GM18867 (cell line): Measurements from ENCODE around the gene GALNT12.

Experiments used
- ATAC-seq: cut with Tn5 transposase; IDR thresholded peaks from one replicate; pipeline ENCODE4 v1.9.1; 2021; ENCODE audit warnings: mild to moderate bottlenecking, moderate library complexity; ENCODE audit not compliant: unreplicated experiment

The GALNT12 gene

DNA sequence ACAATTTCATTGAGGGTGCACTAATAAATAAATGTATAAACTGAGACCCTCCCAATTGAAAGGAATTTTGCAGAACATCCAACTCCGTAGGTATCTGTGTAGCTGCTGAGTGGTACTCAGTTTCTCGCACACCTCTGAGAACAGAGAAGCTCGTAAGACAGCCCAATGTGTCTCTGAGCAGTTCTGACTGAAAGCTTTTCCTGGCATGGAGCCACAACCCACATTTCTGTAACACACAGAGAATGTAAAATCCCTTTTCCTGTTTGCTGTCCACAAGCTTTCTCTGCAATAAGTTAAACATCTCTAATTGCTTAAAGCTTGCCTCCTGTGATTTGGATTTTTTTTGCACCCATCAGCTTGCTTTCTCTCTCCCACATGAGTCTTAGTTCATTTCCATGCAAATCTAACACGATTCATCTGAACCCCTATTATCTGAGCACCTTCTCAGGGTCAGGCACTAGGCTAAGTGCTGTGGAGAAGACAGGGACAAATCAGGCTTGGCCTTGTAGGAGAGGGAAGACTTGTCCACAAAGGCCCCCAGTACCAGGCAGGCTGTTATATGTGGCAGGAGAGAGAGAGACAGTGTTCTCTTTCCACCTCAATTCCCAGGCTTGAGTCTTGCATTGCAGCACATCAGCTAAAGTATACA lies 92.1 kb downstream of the GALNT12 start:
- no peak for ATAC-seq
